ENCODE results near the gene FCN2. TPM values are rescaled to one million over a fixed set of nuclear protein-coding genes. Genes with fewer than 3 reads are reported as not detected.

The FCN2 gene
- total and polyA plus RNA-seq, 2 of the 4 experiments (the other 2 are of a cell fraction) = not detected

DNA sequence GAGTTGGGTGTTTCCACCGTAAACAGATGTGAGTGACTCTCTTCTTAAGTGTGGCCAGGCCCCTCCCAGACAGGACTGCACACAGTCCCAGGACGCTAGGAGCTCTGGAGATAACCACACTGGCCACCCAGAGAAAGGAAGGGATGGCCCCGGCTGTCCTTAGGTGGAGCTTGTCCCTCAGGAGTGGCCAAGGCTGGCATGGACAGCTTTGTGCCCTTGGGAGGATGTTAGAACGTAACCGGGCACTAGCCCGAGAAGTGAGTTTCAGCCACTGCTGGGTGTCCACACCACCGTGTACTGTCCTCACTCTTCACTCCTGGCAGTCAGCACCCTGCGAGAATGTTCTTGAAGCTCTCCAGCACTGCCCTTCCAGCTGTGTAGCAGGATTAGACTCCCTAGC lies 35.8 kb upstream of the FCN2 start:
- Histone ChIP-seq H2BK15ac (ENCODE audit: low read depth, low read length) (no peak overlapping the region), H3K36me3 (ENCODE audit: control insufficient read depth, insufficient read depth, low read length) (peaks cover 57% of the 10 kb centered on the region), H3K4me2 (ENCODE audit: low read depth, low read length) (no peak overlapping the region), H3K23ac (ENCODE audit: low read depth, low read length) (no peak overlapping the region), H3K4me3 (ENCODE audit: insufficient read depth, low read depth, low read length) (no peak overlapping the region), H4K20me1 (ENCODE audit: insufficient read depth, low read length) (peaks cover 25% of the 10 kb centered on the region), H3K9me3 (ENCODE audit: control insufficient read depth, insufficient read depth, low read length) (peaks cover 6% of the 10 kb centered on the region), H3K18ac (ENCODE audit: low read depth, low read length) (no peak overlapping the region), H3K9me1 (ENCODE audit: insufficient read depth, low read length) (peaks cover 5% of the 10 kb centered on the region; the same call in 1 of the 2 replicates), H3K4me1 (ENCODE audit: control insufficient read depth, insufficient read depth, low read length) (no peaks in the 10 kb centered on the region), H4K91ac (ENCODE audit: insufficient read depth, low read depth, low read length) (no peak overlapping the region), H2AK9ac (replicated peaks; ENCODE audit: low read depth, low read length, poor library complexity) (no peak overlapping the region), H2BK20ac (ENCODE audit: low read depth, low read length) (no peak overlapping the region), H3K14ac (replicated peaks; ENCODE audit: low read depth, low read length) (no peak overlapping the region), H4K5ac (ENCODE audit: low read depth, low read length) (no peak overlapping the region), H3K27ac (ENCODE audit: insufficient read depth, low read length) (no peak overlapping the region), H2AK5ac (ENCODE audit: low read depth, low read length) (no peak overlapping the region), H3K9ac (ENCODE audit: low read depth, low read length) (no peak overlapping the region), H3K27me3 (ENCODE audit: control insufficient read depth, insufficient read depth, low read length) (no peaks in the 10 kb centered on the region), H2BK5ac (ENCODE audit: low read depth, low read length, poor library complexity, severe bottlenecking) (no peak overlapping the region), H2BK120ac (ENCODE audit: low read depth, low read length) (no peak overlapping the region), H3K56ac (ENCODE audit: extremely low read depth, insufficient read depth, low read length) (no peak overlapping the region), H3K79me1 (ENCODE audit: low read depth in 1 of 2, low read length in 2 of 2) (peaks cover 2 to 4% of the 10 kb centered on the region in 2 experiments; a peak in 1 of 4 replicates), H4K8ac (ENCODE audit: low read depth in 2 of 2, low read length in 2 of 2) (no peak overlapping the region), H2AFZ (replicated peaks; ENCODE audit: low read length, poor library complexity) (no peak overlapping the region), H3K4ac (ENCODE audit: low read depth, low read length) (no peak overlapping the region)
- DNase-seq = no peak
- in situ Hi-C loops (cut with MboI; ENCODE audit: low sequenced_read_pairs) = no loop called here
- intact Hi-C loops (cut with micrococcal nuclease) = no loop called here
- BruUV-seq (replicated peaks) = no TSS peak
- no peak for ATAC-seq (ENCODE audit: low read depth)
- POLR2A ChIA-PET (ENCODE audit: unreplicated experiment) = no interaction called here
- CTCF ChIA-PET = no interaction called here
- no peak for TF ChIP-seq RFX5 (IDR thresholded peaks at IDR 0.05; ENCODE audit: low read depth, low read length)
- no peak for TF ChIP-seq NFE2L2 (IDR thresholded peaks at IDR 0.05; ENCODE audit: low read depth, low read length)
- TF ChIP-seq POLR2A (IDR thresholded peaks at IDR 0.05; ENCODE audit: low read depth, low read length) = no peak
- TF ChIP-seq MAZ (IDR thresholded peaks at IDR 0.05; ENCODE audit: borderline replicate concordance, low read depth, low read length) = no peak
- no peak for TF ChIP-seq RCOR1 (IDR thresholded peaks at IDR 0.05; ENCODE audit: insufficient replicate concordance, low read length)
- no peak for TF ChIP-seq MAFK (IDR thresholded peaks at IDR 0.05; ENCODE audit: low read depth, low read length)
- TF ChIP-seq MXI1 (IDR thresholded peaks at IDR 0.05; ENCODE audit: borderline replicate concordance, low read depth, low read length) = no peak
- TF ChIP-seq, protein P1, sequence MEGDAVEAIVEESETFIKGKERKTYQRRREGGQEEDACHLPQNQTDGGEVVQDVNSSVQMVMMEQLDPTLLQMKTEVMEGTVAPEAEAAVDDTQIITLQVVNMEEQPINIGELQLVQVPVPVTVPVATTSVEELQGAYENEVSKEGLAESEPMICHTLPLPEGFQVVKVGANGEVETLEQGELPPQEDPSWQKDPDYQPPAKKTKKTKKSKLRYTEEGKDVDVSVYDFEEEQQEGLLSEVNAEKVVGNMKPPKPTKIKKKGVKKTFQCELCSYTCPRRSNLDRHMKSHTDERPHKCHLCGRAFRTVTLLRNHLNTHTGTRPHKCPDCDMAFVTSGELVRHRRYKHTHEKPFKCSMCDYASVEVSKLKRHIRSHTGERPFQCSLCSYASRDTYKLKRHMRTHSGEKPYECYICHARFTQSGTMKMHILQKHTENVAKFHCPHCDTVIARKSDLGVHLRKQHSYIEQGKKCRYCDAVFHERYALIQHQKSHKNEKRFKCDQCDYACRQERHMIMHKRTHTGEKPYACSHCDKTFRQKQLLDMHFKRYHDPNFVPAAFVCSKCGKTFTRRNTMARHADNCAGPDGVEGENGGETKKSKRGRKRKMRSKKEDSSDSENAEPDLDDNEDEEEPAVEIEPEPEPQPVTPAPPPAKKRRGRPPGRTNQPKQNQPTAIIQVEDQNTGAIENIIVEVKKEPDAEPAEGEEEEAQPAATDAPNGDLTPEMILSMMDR (conservative IDR thresholded peaks at IDR 0.05; ENCODE audit: low read depth, low read length) = no peak
- TF ChIP-seq CHD1 (IDR thresholded peaks at IDR 0.05; ENCODE audit: low read depth, low read length) = no peak
- TF ChIP-seq RAD21 (IDR thresholded peaks at IDR 0.05; ENCODE audit: low read length) = no peak
- no peak for TF ChIP-seq ELK1 (IDR thresholded peaks at IDR 0.05; ENCODE audit: borderline replicate concordance, low read depth, low read length)
- no peak for TF ChIP-seq FOS (IDR thresholded peaks at IDR 0.05; ENCODE audit: low read depth, low read length)
- no peak for TF ChIP-seq SMC3 (IDR thresholded peaks at IDR 0.05; ENCODE audit: low read depth, low read length)
- TF ChIP-seq CEBPB (IDR thresholded peaks at IDR 0.05; ENCODE audit: low read depth, low read length) = no peak
- no peak for TF ChIP-seq BHLHE40 (IDR thresholded peaks at IDR 0.05; ENCODE audit: low read depth, low read length)
- WGBS, 2 experiments (ENCODE audit: extremely low coverage in 2 of 2, insufficient read length in 1 of 2) = 84% methylated on average over 3 of the region's 8 CpGs; no CpG with 5 or more reads in 1 of the 2 experiments
- dilution Hi-C loops (cut with HindIII; ENCODE audit: low sequenced_read_pairs, unreplicated experiment) = no loop called here

All from IMR-90 (cell line).